Measurements from ENCODE around the gene TAB2.

TAB2 gene

GRCh38 chr6:149327638-149328037 is 10.1 kb downstream of the TAB2 start:
- no peak for DNase-seq (ENCODE audit: low read depth, low spot score)
- POLR2A ChIA-PET: no interaction called here
- TF ChIP-seq, protein P1, sequence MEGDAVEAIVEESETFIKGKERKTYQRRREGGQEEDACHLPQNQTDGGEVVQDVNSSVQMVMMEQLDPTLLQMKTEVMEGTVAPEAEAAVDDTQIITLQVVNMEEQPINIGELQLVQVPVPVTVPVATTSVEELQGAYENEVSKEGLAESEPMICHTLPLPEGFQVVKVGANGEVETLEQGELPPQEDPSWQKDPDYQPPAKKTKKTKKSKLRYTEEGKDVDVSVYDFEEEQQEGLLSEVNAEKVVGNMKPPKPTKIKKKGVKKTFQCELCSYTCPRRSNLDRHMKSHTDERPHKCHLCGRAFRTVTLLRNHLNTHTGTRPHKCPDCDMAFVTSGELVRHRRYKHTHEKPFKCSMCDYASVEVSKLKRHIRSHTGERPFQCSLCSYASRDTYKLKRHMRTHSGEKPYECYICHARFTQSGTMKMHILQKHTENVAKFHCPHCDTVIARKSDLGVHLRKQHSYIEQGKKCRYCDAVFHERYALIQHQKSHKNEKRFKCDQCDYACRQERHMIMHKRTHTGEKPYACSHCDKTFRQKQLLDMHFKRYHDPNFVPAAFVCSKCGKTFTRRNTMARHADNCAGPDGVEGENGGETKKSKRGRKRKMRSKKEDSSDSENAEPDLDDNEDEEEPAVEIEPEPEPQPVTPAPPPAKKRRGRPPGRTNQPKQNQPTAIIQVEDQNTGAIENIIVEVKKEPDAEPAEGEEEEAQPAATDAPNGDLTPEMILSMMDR (IDR thresholded peaks at IDR 0.05; ENCODE audit: insufficient read depth, low read length, missing control alignments): no peak
- CTCF ChIA-PET: interaction anchor here (1.6 kb wide), 1 partner anchor 9 kb away, joined by 4 read pairs; no protein-coding TSS in a partner anchor
- no peak overlapping the region for H3K4me3 ChIP-seq (ENCODE audit: low read depth, low read length)

DNA sequence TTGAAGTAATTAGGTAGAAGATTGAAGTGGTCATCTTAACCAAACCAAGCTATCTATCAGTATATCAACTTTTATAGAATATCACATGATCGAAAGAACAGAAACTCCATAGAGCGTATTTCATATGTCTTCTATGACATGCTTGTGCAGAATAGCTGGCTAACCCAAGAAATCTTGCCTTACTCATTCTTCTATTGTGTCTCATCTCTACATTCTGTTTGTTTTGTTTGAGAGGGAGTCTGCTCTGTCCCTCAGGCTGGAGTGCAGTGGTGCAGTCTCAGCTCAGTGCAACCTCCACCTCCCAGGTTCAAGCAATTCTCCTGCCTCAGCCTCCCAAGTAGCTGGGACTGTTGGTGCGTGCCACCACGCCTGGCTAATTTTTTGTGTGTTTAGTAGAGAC is 10.6 kb downstream of the TAB2 start:
- no peak overlapping the region for H3K4me3 ChIP-seq (ENCODE audit: low read depth, low read length)
- ChIA-PET CTCF (interaction anchor here (1.6 kb wide), 1 partner anchor 9 kb away, joined by 4 read pairs; no protein-coding TSS in a partner anchor), POLR2A (no interaction called here)
- DNase-seq (ENCODE audit: low read depth, low spot score): no peak
- TF ChIP-seq, protein P1 (IDR thresholded peaks at IDR 0.05; ENCODE audit: insufficient read depth, low read length, missing control alignments): no peak

DNA sequence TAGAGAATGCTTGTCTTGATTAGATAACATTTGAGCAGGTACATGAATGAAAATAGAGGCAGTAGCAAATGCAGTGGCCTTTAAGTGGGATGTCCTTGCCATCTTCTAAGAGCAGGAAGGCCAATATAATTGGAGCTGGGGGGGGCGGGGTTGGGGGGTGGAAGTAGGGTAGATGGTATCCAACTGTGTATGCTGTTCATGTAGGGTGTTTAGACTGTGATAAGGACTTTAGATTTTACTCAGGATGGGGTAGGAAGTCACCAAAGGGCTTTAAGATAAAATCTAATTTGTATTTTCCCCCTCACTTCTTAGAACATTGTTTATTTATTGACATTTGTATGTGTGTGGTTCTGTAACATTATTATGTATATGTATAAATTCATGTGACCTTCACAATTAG is 12.0 kb downstream of the TAB2 start:
- ChIA-PET CTCF (no interaction called here), POLR2A (no interaction called here)
- TF ChIP-seq, protein P1 (IDR thresholded peaks at IDR 0.05; ENCODE audit: insufficient read depth, low read length, missing control alignments): no peak
- DNase-seq (ENCODE audit: low read depth, low spot score): no peak
- no peak overlapping the region for H3K4me3 ChIP-seq (ENCODE audit: low read depth, low read length)

GRCh38 chr6:149330133-149330532 is 12.6 kb downstream of the TAB2 start:
- no peak for DNase-seq (ENCODE audit: low read depth, low spot score)
- ChIA-PET POLR2A (no interaction called here), CTCF (no interaction called here)
- TF ChIP-seq, protein P1 (IDR thresholded peaks at IDR 0.05; ENCODE audit: insufficient read depth, low read length, missing control alignments): no peak
- no peak overlapping the region for H3K4me3 ChIP-seq (ENCODE audit: low read depth, low read length)

DNA sequence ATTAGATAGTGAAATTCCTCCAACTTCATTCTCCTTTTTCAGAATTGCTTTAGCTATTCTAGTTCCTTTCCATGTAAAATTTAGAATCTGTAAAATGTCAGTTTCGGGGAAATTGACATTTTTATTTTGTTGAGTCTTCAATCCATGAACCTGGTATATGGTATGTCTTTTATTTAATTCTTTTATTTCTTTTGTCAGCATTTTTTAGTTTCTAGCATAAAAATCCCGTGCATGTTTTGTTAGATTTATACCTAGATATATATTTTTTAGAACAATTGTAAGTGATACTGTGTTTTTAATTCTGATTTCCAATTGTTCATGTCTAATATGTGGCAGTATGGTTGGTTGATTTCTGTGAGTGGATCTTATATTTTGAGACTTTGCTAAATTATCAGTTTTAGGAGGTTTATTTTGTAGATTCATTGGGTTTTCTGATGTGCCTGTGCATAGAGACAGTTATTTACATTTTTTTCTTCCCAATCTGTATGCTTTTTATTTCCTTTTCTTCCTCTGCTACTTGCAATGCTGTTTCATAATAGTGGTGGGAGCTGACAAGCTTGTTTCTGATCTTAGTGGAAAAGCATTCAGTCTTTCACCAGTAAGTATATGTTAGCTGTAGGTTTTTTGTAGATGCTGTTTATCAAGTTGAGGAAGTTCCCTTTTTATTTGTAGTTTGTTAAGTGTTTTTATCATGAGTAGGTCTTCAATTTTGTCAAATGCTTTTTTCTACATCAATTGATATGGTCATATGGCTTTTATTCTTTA is 13.7 kb downstream of the TAB2 start:
- POLR2A ChIA-PET: no interaction called here
- peak; percentile 34 for DNase-seq (ENCODE audit: low read depth, low spot score)
- H3K4me3 ChIP-seq (ENCODE audit: low read depth, low read length): no peak overlapping the region
- TF ChIP-seq, protein P1 (IDR thresholded peaks at IDR 0.05; ENCODE audit: insufficient read depth, low read length, missing control alignments): no peak
- CTCF ChIA-PET: interaction anchor here (1.4 kb wide), 1 partner anchor 101 kb away, joined by 5 read pairs; no protein-coding TSS in a partner anchor

DNA sequence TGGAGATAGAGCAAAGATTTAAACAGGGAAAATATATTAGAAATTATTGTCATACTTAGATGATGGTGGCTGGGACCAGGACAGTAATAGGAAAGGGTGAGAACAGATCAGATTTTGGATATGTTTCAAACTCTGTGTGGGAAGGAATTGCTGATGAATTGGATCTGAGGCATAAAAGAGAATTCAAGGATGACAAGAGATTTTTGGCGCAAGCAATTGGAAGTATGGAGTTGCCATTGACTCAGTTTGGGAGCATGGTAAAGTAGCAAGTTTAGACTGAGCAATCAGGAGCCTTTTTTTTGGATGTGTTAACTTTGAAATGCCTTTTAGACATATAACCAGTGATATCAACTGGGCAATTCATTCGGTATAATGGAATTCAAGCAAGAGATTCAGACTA is 14.4 kb downstream of the TAB2 start:
- POLR2A ChIA-PET: no interaction called here
- no peak for DNase-seq (ENCODE audit: low read depth, low spot score)
- no peak overlapping the region for H3K4me3 ChIP-seq (ENCODE audit: low read depth, low read length)
- TF ChIP-seq, protein P1 (IDR thresholded peaks at IDR 0.05; ENCODE audit: insufficient read depth, low read length, missing control alignments): no peak
- CTCF ChIA-PET: interaction anchor here (1.4 kb wide), 1 partner anchor 100 kb away, joined by 5 read pairs; no protein-coding TSS in a partner anchor

All from AG04449 (cell line).